DOHH2 (cell line): Measurements from ENCODE around the gene FAM171A1.

Source experiments
- H3F3A ChIP-seq: fragments of 200-600 bp; sonication (generic), shearing (Covaris generic); 2 replicates; pipeline ENCODE4 v1.6.0; 2016; ENCODE audit warnings: antibody characterized with exemption, mild to moderate bottlenecking; ENCODE audit not compliant: control insufficient read depth, insufficient read depth
- H3K27ac ChIP-seq: fragments of 200-600 bp; sonication (generic); 2 replicates; pipeline ENCODE4 v1.5.1; 2014; ENCODE audit warnings: low read depth, mild to moderate bottlenecking, low read length, moderate library complexity
- H3K27me3 ChIP-seq: fragments of 200-600 bp; sonication (generic); 2 replicates; pipeline ENCODE4 v1.6.1; 2014; ENCODE audit warnings: mild to moderate bottlenecking, low read length, mixed read lengths; ENCODE audit not compliant: control insufficient read depth
- H3K36me3 ChIP-seq: fragments of 200-600 bp; sonication (generic); 2 replicates; pipeline ENCODE4 v1.6.1; 2014; ENCODE audit warnings: mild to moderate bottlenecking, low read length, moderate library complexity, mixed read lengths; ENCODE audit not compliant: control insufficient read depth
- H3K4me1 ChIP-seq: fragments of 200-600 bp; sonication (generic); 2 replicates; pipeline ENCODE4 v1.6.1; 2014; ENCODE audit warnings: mild to moderate bottlenecking, low read length, mixed read lengths; ENCODE audit not compliant: control insufficient read depth
- H3K4me2 ChIP-seq: fragments of 200-600 bp; sonication (generic); 2 replicates; pipeline ENCODE4 v1.6.0; 2014; ENCODE audit warnings: mild to moderate bottlenecking, low read length, moderate library complexity
- H3K4me3 ChIP-seq: fragments of 200-600 bp; sonication (generic); 2 replicates; pipeline ENCODE4 v1.5.1; 2014; ENCODE audit warnings: mild to moderate bottlenecking, low read length, mixed read lengths
- H3K79me2 ChIP-seq: fragments of 200-600 bp; sonication (generic); 2 replicates; pipeline ENCODE4 v1.6.1; 2014; ENCODE audit warnings: mild to moderate bottlenecking, low read length, mixed read lengths; ENCODE audit not compliant: control insufficient read depth
- H3K9me2 ChIP-seq: fragments of 200-600 bp; sonication (generic); replicated peaks from 2 replicates; pipeline ENCODE4 v1.6.1; 2014; ENCODE audit warnings: mild to moderate bottlenecking, low read length, mixed read lengths; ENCODE audit not compliant: control insufficient read depth
- H3K9me3 ChIP-seq: fragments of 200-600 bp; sonication (generic); 2 replicates; pipeline ENCODE4 v1.6.1; 2014; ENCODE audit warnings: antibody characterized with exemption, low read length, mixed read lengths; ENCODE audit not compliant: control insufficient read depth, insufficient read depth
- H4K20me1 ChIP-seq: fragments of 200-600 bp; sonication (generic); 2 replicates; pipeline ENCODE4 v1.6.0; 2014; ENCODE audit warnings: low read depth, mild to moderate bottlenecking, antibody characterized with exemption, low read length, moderate library complexity; ENCODE audit not compliant: control insufficient read depth, insufficient read depth
- EZH2phosphoT487 ChIP-seq: fragments of 200-600 bp; sonication (generic); IDR thresholded peaks from 2 replicates; pipeline ENCODE4 v1.6.1; 2017; ENCODE audit warnings: borderline replicate concordance, mild to moderate bottlenecking, antibody characterized with exemption, low read length, moderate library complexity, mixed read lengths
- TF ChIP-seq, protein P1 (sequence below): fragments of 200-600 bp; sonication (generic); IDR thresholded peaks from one replicate; pipeline ENCODE4 v1.5.1; 2014; ENCODE audit warnings: antibody characterized with exemption, mild to moderate bottlenecking, low read depth, low read length; ENCODE audit not compliant: poor library complexity, severe bottlenecking

FAM171A1 gene

GRCh38 chr10:15331461-15331860 is 39.6 kb downstream of the FAM171A1 start:
- Histone ChIP-seq H3K79me2 (no peaks in the 10 kb centered on the region), H3K4me1 (no peaks in the 10 kb centered on the region), H4K20me1 (no peaks in the 10 kb centered on the region), H3K9me2 (no peaks in the 10 kb centered on the region), H3K27ac (no peak overlapping the region), H3K4me2 (no peak overlapping the region), H3F3A (no peaks in the 10 kb centered on the region), H3K9me3 (no peaks in the 10 kb centered on the region), H3K27me3 (no peaks in the 10 kb centered on the region), H3K36me3 (no peaks in the 10 kb centered on the region), H3K4me3 (no peak overlapping the region)
- TF ChIP-seq, protein P1, sequence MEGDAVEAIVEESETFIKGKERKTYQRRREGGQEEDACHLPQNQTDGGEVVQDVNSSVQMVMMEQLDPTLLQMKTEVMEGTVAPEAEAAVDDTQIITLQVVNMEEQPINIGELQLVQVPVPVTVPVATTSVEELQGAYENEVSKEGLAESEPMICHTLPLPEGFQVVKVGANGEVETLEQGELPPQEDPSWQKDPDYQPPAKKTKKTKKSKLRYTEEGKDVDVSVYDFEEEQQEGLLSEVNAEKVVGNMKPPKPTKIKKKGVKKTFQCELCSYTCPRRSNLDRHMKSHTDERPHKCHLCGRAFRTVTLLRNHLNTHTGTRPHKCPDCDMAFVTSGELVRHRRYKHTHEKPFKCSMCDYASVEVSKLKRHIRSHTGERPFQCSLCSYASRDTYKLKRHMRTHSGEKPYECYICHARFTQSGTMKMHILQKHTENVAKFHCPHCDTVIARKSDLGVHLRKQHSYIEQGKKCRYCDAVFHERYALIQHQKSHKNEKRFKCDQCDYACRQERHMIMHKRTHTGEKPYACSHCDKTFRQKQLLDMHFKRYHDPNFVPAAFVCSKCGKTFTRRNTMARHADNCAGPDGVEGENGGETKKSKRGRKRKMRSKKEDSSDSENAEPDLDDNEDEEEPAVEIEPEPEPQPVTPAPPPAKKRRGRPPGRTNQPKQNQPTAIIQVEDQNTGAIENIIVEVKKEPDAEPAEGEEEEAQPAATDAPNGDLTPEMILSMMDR = no peak
- TF ChIP-seq EZH2phosphoT487 = no peak

DNA sequence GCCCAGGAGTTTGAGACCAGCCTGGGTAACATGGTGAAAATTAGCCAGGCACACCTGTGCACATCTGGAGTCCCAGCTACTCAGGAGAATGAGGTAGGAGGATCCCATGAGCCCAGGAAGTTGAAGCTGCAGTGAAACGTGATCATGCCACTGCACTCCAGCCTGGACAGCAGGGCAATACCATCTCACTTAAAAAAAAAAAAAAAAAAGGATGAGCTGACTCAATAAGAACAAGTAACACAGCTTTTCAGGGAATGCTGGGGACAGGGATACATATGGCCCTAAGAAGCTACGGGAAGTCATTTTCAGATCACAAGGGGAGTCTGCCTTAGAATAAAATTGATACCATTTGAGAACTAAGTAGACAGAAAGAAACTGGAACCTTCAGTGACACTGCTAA is 41.7 kb downstream of the FAM171A1 start:
- Histone ChIP-seq H3K36me3 (no peaks in the 10 kb centered on the region), H3K27me3 (no peaks in the 10 kb centered on the region), H3K27ac (no peak overlapping the region), H3K9me2 (no peaks in the 10 kb centered on the region), H3K9me3 (no peaks in the 10 kb centered on the region), H3K4me1 (no peaks in the 10 kb centered on the region), H3K4me3 (no peak overlapping the region), H4K20me1 (no peaks in the 10 kb centered on the region), H3K4me2 (no peak overlapping the region), H3K79me2 (no peaks in the 10 kb centered on the region), H3F3A (no peaks in the 10 kb centered on the region)
- TF ChIP-seq, protein P1 = no peak
- TF ChIP-seq EZH2phosphoT487 = no peak

- Histone ChIP-seq H3K27ac (no peak overlapping the region), H4K20me1 (no peaks in the 10 kb centered on the region), H3F3A (no peaks in the 10 kb centered on the region), H3K9me3 (no peaks in the 10 kb centered on the region), H3K4me1 (no peaks in the 10 kb centered on the region), H3K79me2 (no peaks in the 10 kb centered on the region), H3K36me3 (no peaks in the 10 kb centered on the region), H3K4me3 (no peak overlapping the region), H3K4me2 (no peak overlapping the region), H3K27me3 (0 out of 2 replicates have a peak, but pooled peaks cover under 1% of the 10 kb centered on the region), H3K9me2 (no peaks in the 10 kb centered on the region)
- TF ChIP-seq, protein P1 = no peak
- TF ChIP-seq EZH2phosphoT487 = no peak
Observed at GRCh38 chr10:15325944-15326284, 45.2 kb downstream of the FAM171A1 start.
